HG02623 (cell line): ENCODE measurements around the gene PARN.
"Not testable (repeated sequence)": the region's sequence is repeated elsewhere in the genome, so short reads cannot be mapped to it uniquely, and the experiment has no call there.

Experiments
- ATAC-seq: cut with Tn5 transposase; IDR thresholded peaks from one replicate; pipeline ENCODE4 v1.9.1; 2021; ENCODE audit warnings: moderate library complexity; ENCODE audit not compliant: unreplicated experiment

PARN gene

GRCh38 chr16:14574698-14575415, 55.2 kb downstream of the PARN start:
- ATAC-seq, result not testable (repeated sequence)

- no peak for ATAC-seq
These were observed 57.5 kb downstream of the PARN start for GRCh38 chr16:14572535-14572934.

GRCh38 chr16:14569213-14569612, 60.8 kb downstream of the PARN start:
- no peak for ATAC-seq

- no peak for ATAC-seq
These were observed 63.5 kb downstream of the PARN start for GRCh38 chr16:14566599-14566998.

GRCh38 chr16:14565688-14566025, 64.4 kb downstream of the PARN start:
- no peak for ATAC-seq

- no peak for ATAC-seq
These were observed 65.0 kb downstream of the PARN start for GRCh38 chr16:14564861-14565687.

GRCh38 chr16:14564323-14564722, 65.7 kb downstream of the PARN start:
- ATAC-seq, result no peak

- ATAC-seq, result no peak
These were observed 67.2 kb downstream of the PARN start for GRCh38 chr16:14562691-14563491.

- ATAC-seq, result no peak
These were observed 69.5 kb downstream of the PARN start for GRCh38 chr16:14560523-14560922.

- no peak for ATAC-seq
These were observed 70.2 kb downstream of the PARN start for GRCh38 chr16:14559809-14560241.

GRCh38 chr16:14553447-14553846, 76.6 kb downstream of the PARN start:
- no peak for ATAC-seq

GRCh38 chr16:14549789-14550153, 80.3 kb downstream of the PARN start:
- ATAC-seq, result no peak

- ATAC-seq, result no peak
These were observed 80.9 kb downstream of the PARN start for GRCh38 chr16:14548933-14549788.

GRCh38 chr16:14545346-14545884, 84.6 kb downstream of the PARN start:
- ATAC-seq, result no peak

GRCh38 chr16:14544846-14545245, 85.2 kb downstream of the PARN start:
- not testable (repeated sequence) for ATAC-seq

- no peak for ATAC-seq
These were observed 90.4 kb downstream of the PARN start for GRCh38 chr16:14539631-14540030.

GRCh38 chr16:14539156-14539555, 90.9 kb downstream of the PARN start:
- no peak for ATAC-seq

GRCh38 chr16:14538604-14539003, 91.5 kb downstream of the PARN start:
- no peak for ATAC-seq

- ATAC-seq, result no peak
These were observed 98.4 kb downstream of the PARN start for GRCh38 chr16:14531613-14532012.

GRCh38 chr16:14531101-14531500, 99.0 kb downstream of the PARN start:
- no peak for ATAC-seq
